NCI-H187 treated with DMSO at 0.1 percent for 48 hours (cell line): ENCODE measurements around the gene PISD.

ENCODE experiments used
- DNase-seq: peaks from one replicate; lab custom pipeline; 2025; lab: John Stamatoyannopoulos, UW

Gene PISD

DNA sequence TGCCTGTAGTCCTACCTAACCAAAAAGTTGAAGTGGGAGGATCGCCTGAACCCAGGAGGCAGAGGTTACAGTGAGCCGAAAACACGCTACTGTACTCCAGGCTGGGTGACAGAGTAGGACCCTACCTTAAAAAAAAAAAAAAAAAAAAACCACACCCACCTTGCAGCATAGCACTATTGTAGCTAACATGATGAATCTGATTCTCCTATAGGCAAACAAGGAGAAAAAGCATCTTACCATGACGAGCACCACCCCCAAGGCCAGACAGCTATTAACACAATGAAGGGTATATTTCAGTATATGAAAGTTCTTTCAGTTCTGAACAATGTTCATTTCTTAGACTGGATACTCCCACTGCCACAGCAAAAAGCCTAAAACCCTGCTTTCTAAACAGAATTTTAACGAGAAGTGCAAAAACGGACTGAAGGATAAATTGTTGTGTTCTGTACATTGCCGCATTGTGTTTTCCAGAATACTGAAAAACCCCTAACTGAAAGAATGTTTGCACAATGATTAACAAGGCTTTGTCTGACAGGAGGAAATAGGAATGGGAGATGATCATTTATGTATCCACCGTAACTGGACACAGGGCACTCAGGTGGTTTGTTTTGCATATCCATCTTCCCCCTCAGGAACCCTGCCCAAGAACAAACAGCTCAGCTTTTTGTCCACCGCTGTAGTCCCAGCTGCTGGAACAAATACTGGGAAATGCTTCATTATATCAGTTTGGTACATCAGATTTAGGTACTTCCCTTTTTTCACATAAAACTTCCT, 8.9 kb downstream of the PISD start:
- no peak for DNase-seq

DNA sequence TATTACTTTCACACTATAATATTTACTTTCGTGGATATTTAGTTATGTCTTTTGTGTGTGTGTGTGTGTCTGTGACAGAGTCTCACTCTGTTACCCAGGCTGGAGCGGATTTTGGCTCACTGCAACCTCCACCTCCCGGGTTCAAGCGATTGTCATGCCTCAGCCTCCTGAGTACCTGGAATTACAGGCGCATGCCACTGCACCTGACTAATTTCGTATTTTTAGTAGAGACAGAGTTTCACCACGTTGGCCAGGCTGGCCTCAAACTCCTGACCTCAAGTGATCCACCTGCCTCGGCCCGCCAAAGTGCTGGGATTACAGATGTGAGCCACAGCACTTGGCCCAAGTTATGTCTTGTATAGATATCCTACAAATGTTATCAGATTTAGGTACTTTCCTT, 9.9 kb downstream of the PISD start:
- DNase-seq, result no peak

DNA sequence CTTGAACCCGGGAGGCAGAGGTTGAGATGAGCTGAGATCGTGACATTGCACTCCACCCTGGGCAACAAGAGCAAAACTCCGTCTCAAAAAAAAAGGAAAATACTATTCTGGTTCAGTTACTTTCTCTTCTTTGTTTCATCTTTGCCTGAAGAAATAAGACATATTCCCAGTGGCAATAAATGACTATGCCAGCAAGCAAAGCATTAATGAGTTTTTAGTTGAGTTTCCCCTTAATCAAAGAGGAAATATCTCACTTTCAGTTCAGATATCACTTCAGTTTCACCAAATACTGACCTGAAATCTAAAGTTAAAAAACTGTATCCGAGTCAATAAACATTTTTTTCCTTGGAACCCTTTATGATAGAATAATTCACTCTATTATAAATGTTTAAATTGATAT, 10.4 kb downstream of the PISD start:
- no peak for DNase-seq

DNA sequence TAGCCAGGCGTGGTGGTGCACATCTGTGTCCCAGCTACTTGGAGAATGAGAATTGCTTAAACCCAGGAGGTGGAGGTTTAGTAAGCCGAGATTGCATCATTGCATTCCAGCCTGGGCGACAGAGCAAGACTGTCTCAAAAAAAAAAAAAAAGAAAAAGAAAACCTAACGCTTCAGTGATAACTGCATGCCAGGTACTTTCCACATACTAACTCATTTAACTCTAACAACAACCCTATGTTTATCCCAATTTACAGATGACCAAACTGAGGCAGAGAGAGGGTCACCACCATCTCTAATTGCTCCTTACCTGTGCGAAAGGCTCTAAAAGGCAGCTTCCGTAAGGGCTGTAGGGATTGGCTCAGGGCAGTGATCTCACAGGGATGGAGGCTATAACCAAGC, 11.6 kb downstream of the PISD start:
- no peak for DNase-seq

DNA sequence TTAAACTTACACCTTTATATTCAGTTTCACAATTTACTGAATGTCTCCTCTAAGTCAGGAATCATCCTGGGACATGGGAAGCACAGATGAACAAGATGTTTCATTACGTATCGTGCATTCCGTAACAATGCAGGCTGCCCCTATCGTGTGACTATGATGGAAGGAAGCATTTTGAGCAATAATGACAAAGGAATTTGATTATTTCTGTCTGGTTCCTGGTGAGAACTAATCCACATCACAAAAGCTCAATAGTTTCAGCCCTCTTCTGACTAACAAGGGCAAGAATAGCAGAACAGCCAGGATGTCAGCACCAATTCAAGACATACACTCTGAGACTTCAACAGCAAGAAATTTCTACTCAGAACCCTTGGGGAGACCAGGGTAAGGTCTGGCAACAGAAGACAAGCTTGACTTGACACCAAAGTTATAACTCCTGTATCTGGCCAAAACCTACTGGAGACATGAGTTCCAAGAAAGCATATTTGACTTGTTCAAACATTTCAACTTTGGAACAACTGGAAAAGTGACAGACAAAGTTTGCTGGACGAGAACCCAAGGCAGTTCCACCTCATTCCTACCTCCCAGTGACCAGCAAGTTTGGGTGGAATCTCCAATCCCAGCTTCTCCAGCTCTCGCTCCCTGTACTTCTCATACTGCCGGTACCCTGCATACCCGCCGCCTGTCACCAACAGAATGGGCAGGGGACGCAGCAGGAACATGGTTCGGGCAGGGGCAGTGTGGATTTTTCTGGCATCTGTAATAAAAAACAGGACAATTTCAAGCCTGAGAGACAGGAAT, 14.3 kb downstream of the PISD start:
- no peak for DNase-seq

DNA sequence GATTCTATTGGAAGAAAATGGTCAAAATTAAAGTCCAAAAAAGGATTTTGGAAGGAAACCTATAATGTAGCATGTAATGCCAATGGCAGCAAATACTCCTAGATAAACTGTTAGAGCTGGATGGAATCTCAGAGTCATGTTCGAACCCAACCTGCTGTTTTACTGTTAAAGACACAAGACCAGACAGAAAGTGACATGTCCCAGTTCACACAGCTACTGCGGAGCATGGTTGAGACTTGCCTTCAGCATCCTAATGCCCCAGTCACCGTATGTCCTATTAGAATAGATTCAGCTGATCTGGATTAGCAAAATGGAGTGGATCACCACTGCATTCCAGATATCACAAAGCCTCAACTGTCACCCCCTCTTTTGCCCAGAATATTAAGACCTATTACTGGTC, 14.9 kb downstream of the PISD start:
- DNase-seq, result no peak

DNA sequence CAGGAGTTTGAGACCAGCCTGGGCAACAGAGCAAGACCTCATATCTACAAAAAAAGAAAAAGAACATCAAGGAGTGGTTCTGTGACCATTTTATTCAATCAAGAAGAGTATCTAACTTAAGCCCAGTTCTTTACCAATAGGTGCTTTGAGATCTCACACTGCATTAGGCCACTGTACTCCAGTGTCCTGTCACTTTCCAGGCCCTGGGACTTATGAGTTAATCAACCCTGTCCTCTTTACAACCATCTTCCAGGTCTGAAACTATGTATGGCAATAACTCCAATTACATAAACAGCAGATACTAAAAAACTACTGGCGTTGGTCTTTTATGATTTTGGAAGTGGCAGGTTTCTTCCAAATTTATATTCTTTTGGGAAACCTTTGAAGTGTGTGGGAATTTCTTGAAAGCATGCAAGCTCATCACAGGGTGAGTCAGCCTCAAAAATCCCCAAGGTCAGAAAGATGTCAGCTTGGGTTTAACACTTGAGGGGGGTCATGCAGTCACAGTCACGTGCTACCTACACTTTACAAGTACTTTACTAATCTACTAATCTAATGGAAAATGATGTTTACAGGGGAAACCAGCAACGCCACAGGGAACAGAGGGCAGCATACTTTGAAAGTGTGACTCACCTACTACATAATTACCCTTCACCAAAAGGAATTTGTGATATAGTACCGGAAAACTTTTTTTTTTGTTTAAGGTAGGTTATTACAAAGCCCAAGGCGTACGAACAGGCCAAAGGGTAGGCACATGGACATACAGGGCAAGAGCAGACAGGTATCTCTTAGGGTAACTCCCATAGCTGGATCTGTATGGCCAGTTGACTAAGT, 15.6 kb downstream of the PISD start:
- no peak for DNase-seq

DNA sequence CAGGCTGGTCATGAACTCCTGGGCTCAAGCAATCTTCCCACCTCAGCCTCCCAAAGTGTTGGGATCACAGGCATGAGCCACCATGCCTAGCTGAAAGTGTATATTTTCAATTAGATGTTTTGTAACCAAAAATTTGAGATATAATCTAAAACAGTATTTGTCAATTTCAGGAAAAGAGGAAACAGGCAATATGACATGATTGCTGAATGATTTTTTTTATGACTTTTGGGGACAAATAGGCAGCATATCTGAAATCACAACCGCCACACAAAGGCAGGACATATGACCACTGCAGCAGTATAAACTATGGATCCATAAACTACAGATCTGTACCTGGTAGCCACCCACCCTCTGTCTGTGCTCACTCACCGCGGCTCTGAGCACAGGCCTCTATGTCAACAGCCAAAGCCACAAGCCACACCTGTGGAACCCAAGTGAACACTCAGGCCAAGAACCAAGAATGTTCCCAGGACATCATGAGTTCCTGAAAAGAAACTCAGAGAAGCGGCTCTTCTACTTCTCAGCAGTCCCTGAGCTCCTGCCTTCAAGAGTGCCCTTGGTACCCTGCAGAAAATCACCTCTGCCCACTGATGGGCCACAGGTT, 22.5 kb downstream of the PISD start:
- no peak for DNase-seq

DNA sequence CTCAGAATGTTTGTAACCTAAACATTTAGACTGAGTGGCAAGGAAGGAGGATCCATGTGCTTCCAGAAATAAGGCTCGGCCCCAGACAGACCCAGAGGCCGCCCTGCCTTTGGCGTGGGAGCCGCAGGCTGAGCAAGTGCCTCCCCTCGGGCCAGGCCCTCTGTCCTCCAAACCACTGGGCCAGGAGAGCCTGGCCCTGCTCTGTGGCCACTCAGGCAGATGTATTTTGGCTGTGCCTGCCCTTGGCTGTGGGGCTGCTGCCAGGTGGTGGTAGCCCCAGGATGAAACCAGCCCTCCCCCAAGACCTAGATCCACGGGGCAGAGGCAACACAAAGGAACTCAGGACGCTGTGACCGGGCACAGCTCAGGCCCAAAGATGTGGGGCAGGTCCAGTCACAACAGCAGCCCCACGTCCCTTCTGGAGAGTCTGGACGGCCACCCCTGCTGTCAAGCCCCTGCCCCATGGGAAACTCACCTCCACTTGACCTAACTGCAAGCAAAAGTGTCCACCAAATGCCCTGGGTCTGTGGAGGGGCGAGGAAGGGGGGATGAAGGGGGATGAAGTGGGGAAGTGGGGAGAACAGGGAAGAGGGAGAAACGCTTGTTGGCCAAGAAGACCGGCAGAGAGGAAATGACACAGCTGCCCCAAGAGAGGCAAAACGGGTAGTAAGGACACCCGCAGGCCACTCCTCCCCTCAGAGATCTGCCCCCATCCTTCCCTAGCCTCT, 24.0 kb downstream of the PISD start:
- DNase-seq, result no peak

DNA sequence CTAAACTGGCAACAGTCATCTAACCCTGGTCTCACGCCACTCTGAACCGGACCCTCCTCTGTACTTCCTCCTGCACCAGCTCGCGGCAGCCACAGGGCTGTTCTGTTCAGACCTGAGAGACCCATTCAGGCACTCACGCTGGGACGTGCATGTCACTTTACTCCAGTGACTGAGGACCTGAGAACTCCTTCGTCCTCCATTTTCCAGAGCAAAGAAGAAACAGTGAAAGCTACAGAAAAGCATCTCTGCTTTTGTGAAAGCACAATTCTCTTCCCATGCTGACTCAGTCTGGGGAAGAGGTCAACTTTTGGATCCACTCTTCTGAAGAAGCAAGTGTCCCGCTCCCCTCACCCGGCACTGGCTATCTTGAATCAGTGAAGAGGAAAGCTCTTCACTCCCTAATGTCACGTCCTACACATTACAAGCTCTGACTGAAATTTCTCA, 24.5 kb downstream of the PISD start:
- no peak for DNase-seq

DNA sequence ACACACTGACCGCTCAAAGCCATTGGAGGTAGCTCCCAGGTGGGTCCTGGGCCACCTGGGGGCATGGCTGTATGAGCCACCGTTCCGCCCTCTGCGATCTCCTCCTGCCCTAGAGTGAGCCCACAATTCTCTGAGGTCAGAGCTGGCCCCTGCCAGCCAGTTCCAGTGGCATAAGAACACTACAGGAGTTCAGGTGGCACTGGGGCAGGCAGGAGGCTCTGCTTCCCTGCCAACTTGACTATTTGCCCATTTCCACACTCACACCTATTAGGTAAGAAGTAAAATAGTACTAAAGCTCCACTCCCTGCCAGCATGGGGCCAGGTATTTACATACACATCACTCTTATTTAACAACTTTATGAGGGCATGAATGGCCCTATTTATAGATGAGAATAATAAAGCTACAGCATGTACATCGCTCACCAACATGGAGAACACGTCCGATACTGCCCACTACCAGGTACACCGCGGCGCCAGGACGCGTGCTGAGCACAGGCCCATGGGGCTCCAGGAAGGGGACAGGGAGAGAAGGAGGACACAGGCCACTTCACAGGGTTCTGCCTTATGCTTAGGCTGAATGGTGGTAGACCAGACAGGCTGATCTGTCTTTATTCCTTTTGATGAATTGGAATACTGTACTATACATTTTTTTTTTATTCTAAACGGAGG, 26.2 kb downstream of the PISD start:
- no peak for DNase-seq

DNA sequence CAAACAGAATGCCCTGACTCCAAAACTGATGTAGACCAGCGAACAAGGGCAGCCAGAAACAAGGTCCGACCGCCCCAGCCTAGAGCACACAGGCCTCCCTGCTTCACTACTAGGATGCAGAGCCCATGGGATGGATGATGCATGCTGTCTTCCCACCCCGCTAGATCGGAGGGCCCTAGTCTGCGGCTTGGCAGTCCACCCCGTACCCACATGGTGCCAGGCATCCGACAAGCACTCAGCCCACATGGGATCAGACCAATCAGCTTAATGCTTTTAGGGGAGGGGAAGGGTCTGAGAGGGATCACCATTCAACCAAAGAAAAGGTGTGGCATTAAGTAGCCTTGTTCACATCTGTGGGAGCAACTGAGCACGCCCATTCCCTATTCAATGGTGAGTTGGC, 30.6 kb downstream of the PISD start:
- DNase-seq, result no peak

DNA sequence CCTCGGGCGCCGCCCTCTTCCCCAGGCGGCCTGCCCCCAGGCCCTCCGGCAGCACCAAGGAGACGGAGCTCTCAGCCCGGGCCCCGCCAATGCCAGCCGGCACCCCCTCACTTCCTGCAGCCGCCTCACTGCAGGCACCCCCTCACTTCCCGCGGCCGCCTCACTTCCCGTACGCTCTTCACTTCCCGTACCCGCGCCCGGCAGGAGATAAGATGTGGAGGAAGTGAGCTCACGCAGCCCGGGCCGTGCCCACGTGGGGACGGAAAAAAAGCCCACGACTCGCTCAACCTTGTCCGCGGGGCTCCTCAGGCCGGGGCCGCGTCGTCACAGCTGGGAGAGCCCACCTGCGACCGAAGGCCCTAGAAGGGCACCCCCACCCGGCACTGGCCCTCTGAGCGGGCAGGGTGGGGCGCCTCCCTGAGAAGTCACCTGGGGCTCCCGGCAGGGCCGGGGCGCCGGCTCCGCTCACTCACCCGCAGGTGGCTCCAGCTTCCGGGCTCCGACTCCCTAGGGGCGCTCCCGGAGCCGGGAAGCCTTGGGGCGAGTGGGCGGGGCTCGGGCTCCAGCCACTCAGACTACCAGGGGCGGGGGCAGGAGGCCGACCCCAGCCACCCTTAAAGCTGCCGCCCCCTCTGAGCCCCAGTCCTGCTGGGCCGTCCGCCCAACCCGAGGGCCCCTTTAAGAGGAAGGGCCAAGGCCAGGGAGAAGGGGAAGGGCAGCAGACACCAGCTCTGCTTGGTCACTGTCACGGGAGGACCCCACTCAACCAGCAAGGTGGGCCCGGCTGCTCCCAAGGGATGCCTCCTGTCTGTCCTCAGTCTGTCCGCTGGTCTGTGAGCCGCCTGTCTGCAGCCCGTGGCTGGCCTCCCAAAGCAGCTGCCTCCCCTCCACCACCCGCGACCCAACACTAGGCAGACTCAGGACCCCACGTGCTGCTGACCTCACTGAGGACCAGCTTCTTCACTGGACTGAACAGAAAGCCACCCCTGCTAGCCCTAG, 31.4 kb downstream of the PISD start:
- no peak for DNase-seq

DNA sequence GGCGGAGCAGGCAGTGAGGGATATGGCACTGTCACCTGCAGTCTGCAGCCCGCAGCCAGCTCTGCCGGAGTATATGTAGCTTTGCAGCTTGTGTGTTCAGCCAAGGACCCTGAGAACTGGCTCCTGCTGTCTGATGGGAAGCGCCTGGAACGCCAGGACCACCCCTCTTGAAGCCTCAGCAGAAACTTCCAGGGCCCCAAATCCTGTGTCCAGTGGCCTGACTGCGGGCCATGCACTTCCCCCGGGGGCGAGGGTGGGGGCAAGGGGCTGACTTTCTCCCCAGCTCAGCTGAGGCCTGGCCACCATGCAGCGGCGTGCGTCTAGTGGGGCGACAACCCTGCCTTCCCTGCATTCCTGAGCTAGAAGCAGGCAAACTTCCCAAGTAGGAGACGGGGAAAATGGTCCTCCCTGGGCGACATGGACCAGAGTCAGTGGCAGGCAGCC, 32.3 kb downstream of the PISD start:
- no peak for DNase-seq

DNA sequence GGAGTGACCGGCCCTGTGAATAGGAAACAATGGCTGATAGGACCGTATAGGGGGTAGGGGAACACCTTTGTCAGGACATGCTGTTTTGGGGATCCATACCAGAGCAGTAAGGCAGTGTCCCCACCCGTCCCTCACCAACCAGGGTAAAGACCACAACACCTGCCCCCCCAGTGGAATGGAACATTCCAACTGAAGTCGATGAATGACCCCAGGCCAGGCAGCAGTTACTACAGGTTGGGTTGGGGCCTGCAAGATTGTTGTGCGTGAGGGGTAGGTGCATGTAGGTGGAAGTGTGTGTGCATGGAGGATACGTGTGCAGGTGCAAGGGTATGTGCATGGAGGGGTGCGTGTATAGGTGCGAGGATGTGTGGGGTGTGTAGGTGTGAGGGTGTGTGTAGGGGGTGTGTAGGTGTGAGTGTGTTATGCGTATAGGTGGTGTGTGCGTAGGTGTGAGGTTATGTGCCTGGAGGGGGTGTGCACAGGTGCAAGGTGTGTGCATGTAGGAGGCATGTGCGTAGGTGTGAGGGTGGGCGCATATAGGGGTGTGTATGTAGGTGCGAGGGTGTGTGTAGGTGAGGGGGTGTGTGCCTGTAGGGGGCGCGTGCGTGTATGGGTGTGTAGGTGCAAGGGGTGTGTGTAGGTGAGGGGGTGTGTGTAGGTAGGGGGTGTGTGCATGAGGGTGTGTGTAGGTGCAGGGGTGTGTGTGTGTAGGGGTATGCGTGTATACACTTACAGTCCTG, 32.9 kb downstream of the PISD start:
- DNase-seq, result no peak

DNA sequence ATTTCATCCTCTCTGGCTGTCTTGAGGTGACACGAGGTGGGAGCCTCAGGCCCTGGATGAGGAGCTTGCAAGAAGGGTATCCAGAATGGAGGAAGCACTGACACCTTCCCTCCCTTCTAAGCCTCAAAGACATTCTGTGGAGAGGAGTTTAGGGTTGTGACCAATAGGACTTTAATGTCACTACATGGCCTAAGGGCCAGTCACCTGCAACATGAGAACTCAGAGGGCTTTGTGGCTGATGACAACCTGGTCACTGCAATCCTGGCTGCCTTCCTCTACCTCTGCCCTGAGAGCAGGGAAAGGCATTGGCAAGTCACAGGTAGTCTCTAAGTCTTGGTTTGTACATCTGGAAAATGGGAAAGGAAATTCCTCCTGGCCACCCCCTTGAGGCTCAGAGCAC, 33.7 kb downstream of the PISD start:
- DNase-seq, result no peak

DNA sequence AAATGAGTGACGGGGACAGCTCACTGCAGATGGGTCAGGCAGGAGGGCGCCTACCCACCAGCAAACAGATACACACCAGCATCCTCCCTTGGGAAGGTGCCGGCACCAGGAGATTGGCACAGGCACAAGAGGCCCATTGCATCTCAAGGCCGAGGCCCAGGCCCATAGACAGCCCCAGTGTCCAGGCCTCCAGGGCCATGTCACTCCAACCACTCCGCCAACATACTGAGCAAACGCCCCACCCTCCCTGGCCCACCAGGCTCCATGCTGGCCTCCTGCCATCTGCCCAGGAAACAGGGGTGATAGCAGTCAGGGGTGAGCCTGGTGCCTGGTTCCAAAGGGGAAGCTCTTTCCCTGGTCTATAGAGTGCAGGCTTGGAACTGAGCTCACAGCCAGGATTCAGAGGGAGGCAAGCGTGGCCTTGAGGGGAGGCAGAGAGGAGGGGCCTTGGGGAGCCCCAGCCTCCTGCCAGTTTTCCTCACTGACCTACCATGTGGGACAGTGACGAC, 34.7 kb downstream of the PISD start:
- DNase-seq, result no peak

DNA sequence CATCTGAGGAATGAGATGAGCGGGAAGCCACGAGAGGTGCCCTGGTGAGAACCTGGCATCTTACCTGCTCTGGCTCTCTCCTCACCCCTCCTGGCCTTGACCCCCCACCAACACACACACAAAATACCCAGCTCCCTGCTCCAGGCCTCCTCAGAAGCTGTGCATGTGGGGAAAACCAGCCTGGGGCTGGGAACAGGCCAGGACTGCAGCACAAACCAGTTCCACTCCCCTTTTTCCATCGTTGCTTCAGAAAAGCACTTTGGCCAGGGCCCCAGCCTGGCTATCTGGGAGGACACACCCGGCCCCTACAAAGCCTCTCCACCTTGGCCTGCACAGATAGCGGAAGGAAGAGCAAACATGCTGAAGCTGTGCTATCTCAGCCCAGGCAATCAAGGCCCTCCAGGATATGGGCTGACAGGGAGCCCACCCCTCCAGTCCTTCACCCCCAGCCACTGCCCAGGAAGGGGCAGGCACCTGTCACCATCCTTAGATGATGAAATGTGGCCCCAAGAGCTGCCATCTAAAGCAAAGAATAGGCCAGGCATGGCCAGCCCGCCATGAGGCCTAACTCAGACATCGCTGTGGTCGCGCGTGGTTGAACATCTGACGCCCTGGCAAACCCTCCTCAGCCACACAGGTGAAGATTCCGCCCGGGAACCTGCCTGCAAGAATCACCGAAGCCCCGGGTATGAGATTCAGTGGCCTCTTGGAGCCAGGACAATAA, 35.4 kb downstream of the PISD start:
- DNase-seq, result no peak
